ENCODE data around the gene MARK3.

MARK3 gene

DNA sequence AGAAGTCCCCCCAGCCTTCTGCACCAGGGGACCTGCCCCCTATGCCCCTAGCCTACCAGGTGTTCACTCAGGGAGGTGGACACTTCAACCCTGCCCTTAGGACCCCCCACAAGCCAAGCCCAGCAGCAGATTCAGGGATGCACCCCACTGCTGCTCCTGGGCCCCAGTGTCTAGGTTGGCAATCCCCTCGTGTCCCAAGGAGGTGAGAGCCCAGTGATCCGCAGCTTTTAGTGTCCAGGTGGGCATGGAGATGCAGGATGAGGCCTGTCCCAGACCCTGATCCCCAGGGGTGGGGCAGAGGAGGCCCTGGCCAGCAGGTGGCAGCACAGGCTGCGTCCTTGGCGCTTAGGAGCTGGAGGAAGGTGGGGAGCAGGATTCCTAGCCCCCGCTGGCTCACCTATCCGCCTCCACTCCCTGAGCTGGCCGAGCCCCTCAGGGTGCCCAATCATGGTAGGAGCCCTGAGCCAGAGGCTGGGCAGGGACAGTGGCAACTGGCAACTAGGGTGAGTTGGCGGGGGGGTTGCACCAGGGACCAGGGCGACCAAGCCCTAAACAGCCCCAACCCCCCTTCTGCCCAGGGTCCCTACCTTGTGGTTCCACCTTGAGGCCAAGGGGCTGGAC lies 133.3 kb downstream of the MARK3 start:
- TF ChIP-seq, protein P1, sequence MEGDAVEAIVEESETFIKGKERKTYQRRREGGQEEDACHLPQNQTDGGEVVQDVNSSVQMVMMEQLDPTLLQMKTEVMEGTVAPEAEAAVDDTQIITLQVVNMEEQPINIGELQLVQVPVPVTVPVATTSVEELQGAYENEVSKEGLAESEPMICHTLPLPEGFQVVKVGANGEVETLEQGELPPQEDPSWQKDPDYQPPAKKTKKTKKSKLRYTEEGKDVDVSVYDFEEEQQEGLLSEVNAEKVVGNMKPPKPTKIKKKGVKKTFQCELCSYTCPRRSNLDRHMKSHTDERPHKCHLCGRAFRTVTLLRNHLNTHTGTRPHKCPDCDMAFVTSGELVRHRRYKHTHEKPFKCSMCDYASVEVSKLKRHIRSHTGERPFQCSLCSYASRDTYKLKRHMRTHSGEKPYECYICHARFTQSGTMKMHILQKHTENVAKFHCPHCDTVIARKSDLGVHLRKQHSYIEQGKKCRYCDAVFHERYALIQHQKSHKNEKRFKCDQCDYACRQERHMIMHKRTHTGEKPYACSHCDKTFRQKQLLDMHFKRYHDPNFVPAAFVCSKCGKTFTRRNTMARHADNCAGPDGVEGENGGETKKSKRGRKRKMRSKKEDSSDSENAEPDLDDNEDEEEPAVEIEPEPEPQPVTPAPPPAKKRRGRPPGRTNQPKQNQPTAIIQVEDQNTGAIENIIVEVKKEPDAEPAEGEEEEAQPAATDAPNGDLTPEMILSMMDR (IDR thresholded peaks at IDR 0.05; ENCODE audit: borderline replicate concordance, control extremely low read depth, extremely low read depth, insufficient read depth, missing control alignments), result peak; percentile 89
- in situ Hi-C loops (cut with MboI; ENCODE audit: low sequenced_read_pairs, unreplicated experiment), result loop anchor here (5.0 kb wide), 1 partner anchor 39 kb away; no protein-coding TSS in a partner anchor
- DNase-seq (ENCODE audit: low spot score), result peak; percentile 89

DNA sequence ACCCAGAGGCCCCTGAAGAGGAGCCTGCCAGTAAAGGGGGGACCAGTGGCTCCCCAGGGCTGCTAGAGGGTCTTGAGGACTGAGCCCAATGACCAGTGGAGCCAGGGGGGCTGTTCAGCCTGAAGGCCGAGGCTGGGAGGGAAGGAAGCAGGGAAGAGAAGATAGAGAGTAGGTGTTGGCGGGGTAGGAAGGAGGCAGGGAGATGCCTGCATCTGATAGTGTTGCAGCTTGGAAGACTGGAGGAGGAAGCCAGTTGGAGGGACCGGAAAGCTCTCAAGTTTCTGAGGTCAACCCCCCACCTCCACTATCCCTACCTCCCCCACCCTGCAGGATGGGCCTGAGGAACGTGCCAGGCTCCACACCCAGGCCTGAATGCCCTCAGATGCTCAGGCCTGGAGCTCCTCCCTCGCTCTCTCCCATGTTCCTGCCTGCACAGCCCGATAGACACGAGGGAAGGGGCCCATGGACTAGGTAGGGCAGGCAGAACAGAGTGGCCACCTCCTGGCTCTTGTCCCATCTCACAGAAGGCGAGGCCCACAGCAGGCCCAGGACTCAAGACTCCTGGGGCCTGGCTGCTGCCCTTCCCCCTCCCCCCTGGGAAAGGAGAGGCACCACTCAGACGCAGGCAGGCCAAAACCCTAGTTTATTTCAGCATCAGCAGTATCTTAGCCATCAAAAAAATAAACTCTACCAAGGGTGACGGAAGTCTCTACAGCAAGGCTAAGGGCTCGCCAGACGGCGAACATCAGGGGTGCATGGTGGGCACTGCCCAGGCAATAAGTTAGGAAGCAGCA lies 134.0 kb downstream of the MARK3 start:
- TF ChIP-seq, protein P1 (IDR thresholded peaks at IDR 0.05; ENCODE audit: borderline replicate concordance, control extremely low read depth, extremely low read depth, insufficient read depth, missing control alignments), result no peak
- in situ Hi-C loops (cut with MboI; ENCODE audit: low sequenced_read_pairs, unreplicated experiment), result loop anchor here (5.0 kb wide), 1 partner anchor 38 kb away; no protein-coding TSS in a partner anchor
- no peak for DNase-seq (ENCODE audit: low spot score)

DNA sequence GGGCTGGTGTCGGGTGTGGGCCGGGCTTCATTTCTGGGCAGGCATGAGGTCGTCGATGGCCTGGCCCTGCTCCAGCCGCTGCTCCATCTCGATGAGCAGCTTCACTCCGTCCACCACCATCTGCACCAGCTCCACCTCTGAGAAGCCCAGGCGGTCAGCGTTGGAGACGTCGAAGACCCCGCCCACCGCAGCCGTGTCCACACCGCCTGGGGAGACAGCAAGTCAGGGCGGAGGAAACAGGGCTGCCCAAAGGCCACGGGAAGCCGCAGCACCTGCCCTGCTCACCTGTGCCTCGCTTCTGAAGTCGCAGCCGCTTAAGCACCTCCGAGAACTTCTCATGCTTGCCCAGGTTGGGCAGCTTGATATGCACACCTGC lies 134.6 kb downstream of the MARK3 start:
- DNase-seq (ENCODE audit: low spot score), result no peak
- TF ChIP-seq, protein P1 (IDR thresholded peaks at IDR 0.05; ENCODE audit: borderline replicate concordance, control extremely low read depth, extremely low read depth, insufficient read depth, missing control alignments), result no peak
- in situ Hi-C loops (cut with MboI; ENCODE audit: low sequenced_read_pairs, unreplicated experiment), result loop anchor here (5.0 kb wide), 1 partner anchor 37 kb away; no protein-coding TSS in a partner anchor

DNA sequence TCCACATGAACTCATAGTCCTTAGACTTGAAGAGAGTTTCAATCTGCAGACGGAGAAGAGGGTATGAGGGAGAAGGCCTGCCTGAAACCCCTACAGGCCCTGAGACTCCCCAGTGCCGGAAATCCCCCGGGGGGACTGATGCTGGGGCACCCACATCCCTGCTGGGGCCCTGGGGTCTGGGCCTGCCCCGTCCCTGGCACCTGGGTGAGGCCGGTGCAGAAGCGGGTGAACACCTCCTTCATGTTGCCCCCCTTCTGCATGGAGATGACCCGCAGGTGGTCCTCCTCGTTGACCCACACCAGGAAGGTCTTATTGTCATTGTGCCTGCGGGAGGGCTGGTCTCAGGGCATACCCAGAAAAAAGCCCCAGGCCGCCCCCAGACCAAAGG lies 135.0 kb downstream of the MARK3 start:
- in situ Hi-C loops (cut with MboI; ENCODE audit: low sequenced_read_pairs, unreplicated experiment), result no loop called here
- TF ChIP-seq, protein P1 (IDR thresholded peaks at IDR 0.05; ENCODE audit: borderline replicate concordance, control extremely low read depth, extremely low read depth, insufficient read depth, missing control alignments), result no peak
- DNase-seq (ENCODE audit: low spot score), result no peak

GRCh38 chr14:103520657-103521437 lies 135.6 kb downstream of the MARK3 start:
- in situ Hi-C loops (cut with MboI; ENCODE audit: low sequenced_read_pairs, unreplicated experiment), result no loop called here

More at GRCh38 chr14:103520657-103521437, 135.6 kb downstream of the MARK3 start:
- peak; percentile 83 for DNase-seq (ENCODE audit: low spot score)
- TF ChIP-seq, protein P1 (IDR thresholded peaks at IDR 0.05; ENCODE audit: borderline replicate concordance, control extremely low read depth, extremely low read depth, insufficient read depth, missing control alignments), result peak; percentile 50
